Stomach smooth muscle (tissue), 2 donors: Measurements from ENCODE around the gene IL1RL2.
A peak's percentile ranks its signal among the peaks of the same experiment; 100 is the strongest.

Source experiments
- H3K27ac ChIP-seq: one replicate; pipeline ENCODE4 v1.7.0; 2013; ENCODE audit warnings: mild to moderate bottlenecking, low read length, inconsistent platforms
- H3K27me3 ChIP-seq, 2 donors: one replicate each; pipeline ENCODE4 v1.7.0; 2013; ENCODE audit warnings: low read length in 2 of 2; ENCODE audit not compliant: insufficient read depth in 2 of 2, control insufficient read depth in 1 of 2
- H3K36me3 ChIP-seq, 2 donors: one replicate each; pipeline ENCODE4 v1.7.0; 2013; ENCODE audit warnings: low read length in 2 of 2; ENCODE audit not compliant: control insufficient read depth in 2 of 2, insufficient read depth in 2 of 2
- H3K4me1 ChIP-seq: one replicate; pipeline ENCODE4 v1.7.0; 2013; ENCODE audit warnings: low read length; ENCODE audit not compliant: control insufficient read depth, insufficient read depth
- H3K4me3 ChIP-seq, 2 donors: one replicate each; pipeline ENCODE4 v1.7.0; 2013; ENCODE audit warnings: low read length in 2 of 2
- H3K9ac ChIP-seq, 2 donors: one replicate each; pipeline ENCODE4 v1.7.0; 2013; ENCODE audit warnings: low read length in 2 of 2, mild to moderate bottlenecking in 1 of 2
- H3K9me3 ChIP-seq, 2 donors: one replicate each; pipeline ENCODE4 v1.7.0; 2013; ENCODE audit warnings: low read length in 2 of 2; ENCODE audit not compliant: control insufficient read depth in 2 of 2
- donor health status: healthy.
- donor health status: Pancreatic carcinoma.

Gene IL1RL2

DNA sequence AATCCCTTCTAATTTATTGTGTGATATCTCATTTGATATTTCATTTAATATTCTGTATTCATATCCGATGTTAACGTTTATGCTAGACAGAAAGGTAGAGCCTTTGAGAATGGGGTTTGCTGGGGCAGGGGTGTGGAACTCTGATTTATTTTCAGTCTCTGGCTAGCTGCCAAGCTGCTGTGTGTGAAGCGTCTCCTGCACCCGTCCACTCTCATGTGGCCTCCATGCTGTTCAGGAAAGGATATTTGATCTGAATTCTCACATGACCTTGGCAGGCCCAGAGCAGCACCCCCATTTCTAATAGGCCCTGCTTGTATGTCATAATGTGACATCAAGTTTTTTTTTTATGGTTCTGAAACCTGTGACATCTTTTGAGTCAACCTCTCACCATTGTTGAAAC, 42.7 kb upstream of the IL1RL2 start:
- Histone ChIP-seq H3K4me1 (peaks cover 13% of the 10 kb centered on the region), H3K9ac (peak overlapping the region in 1 of 2 donors; percentile 78)

DNA sequence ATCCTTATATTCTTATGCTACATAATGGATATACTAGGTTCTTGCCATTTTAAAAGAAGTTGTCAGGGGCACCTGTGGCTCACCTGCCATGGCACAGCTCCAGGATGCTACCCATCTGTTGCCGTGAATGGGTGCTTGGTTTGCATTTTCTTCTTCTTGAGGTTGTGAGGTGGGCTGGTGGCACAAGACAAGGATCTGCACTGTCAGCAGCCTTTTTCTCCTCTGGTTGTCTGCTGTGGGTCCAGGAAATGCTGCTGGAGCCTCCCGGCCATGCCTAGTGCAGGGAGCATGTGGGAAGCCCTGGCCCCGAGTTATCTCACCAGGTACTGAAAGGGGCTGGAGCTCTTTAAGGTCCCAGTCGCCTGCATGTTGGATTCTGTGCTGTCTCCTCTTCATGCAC, 41.7 kb upstream of the IL1RL2 start:
- Histone ChIP-seq H3K9ac (no peak overlapping the region), H3K36me3 (no peaks in the 10 kb centered on the region), H3K9me3 (peaks cover 7 to 29% of the 10 kb centered on the region in 2 donors), H3K27me3 (no peaks in the 10 kb centered on the region), H3K27ac (no peak overlapping the region), H3K4me1 (peaks cover 13% of the 10 kb centered on the region), H3K4me3 (peak overlapping the region; percentile 0 to 29)

More for the DNA sequence above, 42.7 kb upstream of the IL1RL2 start:
- Histone ChIP-seq H3K27ac (no peak overlapping the region), H3K9me3 (peaks cover 7 to 29% of the 10 kb centered on the region in 2 donors), H3K36me3 (no peaks in the 10 kb centered on the region), H3K27me3 (no peaks in the 10 kb centered on the region), H3K4me3 (peak overlapping the region in 1 of 2 donors; percentile 81)

DNA sequence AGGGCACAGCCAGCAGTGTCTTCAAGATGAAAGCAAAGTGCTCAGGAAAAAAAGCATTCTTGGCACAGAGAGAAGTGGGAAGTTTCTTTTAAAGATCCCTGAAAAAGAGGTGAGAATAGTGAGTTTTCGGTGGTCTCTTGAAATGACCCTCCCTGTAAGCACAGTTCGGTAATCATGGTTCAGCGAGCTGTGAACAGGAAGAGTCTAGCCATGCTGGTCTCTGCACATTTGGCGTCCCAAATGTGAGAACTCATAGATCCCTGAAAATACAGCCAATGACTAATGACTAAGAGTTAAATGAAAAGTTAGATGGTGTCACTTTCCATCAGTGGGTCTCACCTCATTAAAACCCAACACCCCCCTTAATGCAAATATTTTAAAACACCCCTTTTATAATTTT, 40.9 kb upstream of the IL1RL2 start:
- no peak overlapping the region for H3K4me3 ChIP-seq
- H3K4me1 ChIP-seq = peaks cover 12% of the 10 kb centered on the region
- H3K9ac ChIP-seq = no peak overlapping the region
- no peaks in the 10 kb centered on the region for H3K27me3 ChIP-seq
- no peaks in the 10 kb centered on the region for H3K36me3 ChIP-seq
- peaks cover 7 to 29% of the 10 kb centered on the region in 2 donors for H3K9me3 ChIP-seq
- no peak overlapping the region for H3K27ac ChIP-seq

DNA sequence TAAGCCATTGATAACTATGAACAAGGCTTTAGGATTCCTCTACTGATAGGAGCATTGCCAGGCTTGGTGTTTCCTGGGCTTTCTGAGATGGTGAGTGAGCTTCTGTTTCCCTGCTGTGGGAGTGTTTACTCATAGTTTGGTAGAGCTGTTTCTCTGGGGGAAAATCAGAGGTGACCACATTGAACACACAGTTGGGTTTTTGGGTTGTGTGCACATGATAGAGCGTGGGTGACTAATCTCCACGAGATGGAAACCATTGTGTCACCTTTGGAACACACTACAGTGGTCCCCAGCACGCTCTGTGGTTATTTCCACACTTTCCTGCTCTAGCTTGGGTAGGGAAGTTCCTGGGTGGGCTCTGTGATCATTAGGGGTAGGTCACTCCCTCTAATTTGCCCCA, 38.9 kb upstream of the IL1RL2 start:
- Histone ChIP-seq H3K36me3 (no peaks in the 10 kb centered on the region), H3K9me3 (peaks cover 7 to 29% of the 10 kb centered on the region in 2 donors), H3K27ac (no peak overlapping the region), H3K27me3 (no peaks in the 10 kb centered on the region), H3K4me3 (no peak overlapping the region), H3K9ac (no peak overlapping the region), H3K4me1 (peaks cover 5% of the 10 kb centered on the region)

DNA sequence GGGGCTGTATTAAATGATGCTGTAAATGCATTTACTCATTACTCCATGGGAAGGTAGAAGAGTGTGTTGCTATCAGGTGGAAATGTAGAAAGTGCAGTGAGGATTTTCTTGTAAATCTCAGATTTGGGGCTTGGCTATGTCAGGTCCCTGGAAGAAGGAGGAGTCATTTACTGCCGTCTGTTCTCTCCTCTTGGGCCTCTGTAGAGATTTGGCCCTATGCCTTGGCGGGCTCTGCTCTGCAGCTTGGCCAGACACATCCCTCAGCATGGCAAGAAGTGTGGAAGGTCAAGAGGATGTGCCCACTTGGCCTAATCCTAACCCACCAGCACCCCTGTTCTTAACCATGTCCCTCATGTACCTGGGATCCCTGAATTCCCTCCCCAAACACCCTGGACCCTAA, 37.6 kb upstream of the IL1RL2 start:
- Histone ChIP-seq H3K9me3 (peaks cover 7 to 29% of the 10 kb centered on the region in 2 donors), H3K4me3 (no peak overlapping the region), H3K27ac (no peak overlapping the region), H3K36me3 (peaks cover under 1 to 2% of the 10 kb centered on the region in 2 donors), H3K27me3 (no peaks in the 10 kb centered on the region), H3K9ac (no peak overlapping the region), H3K4me1 (peaks cover 4% of the 10 kb centered on the region)

DNA sequence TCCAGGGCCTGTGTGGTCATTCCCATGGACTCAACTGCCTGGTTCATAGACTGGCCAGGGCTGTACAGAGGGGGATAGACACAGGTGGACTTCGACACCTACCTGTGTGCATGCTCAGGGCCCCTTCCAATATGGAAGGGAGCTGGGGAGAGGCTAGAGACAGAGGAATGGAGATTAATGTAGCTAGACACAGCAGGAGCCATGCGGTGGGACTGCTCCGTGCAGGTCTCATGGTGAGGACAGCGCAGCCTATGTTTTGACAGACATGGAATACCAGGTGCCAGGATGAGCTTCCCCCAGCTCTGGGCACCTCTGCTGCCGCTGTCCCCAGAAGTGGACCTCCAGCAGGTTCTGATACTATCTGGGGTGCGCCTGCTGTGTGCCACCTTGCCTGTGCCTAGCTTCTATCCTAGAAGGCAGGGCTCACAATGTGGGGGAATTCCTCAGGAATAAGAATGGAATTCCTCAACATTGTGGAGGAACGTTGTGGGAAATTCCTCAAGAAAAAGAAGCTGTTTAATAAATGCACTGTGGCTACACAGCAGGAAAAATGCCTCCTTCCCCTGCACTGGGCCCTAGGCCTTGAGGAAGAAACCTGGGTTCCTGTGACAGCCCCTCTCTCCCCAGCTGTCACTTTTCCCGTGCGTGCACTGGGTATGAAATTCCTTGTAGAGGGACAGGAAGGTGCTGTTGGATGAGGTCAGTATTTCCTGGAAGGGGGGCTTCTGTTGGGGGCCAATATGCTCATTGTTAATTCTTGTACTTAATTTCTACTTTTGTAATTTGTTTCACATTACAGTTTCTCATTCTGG, 37.0 kb upstream of the IL1RL2 start:
- no peak overlapping the region for H3K27ac ChIP-seq
- no peak overlapping the region for H3K4me3 ChIP-seq
- peaks cover 4% of the 10 kb centered on the region for H3K4me1 ChIP-seq
- H3K27me3 ChIP-seq = no peaks in the 10 kb centered on the region
- no peak overlapping the region for H3K9ac ChIP-seq
- H3K36me3 ChIP-seq = peaks cover 3% of the 10 kb centered on the region in 2 donors
- peaks cover 7 to 29% of the 10 kb centered on the region in 2 donors for H3K9me3 ChIP-seq

DNA sequence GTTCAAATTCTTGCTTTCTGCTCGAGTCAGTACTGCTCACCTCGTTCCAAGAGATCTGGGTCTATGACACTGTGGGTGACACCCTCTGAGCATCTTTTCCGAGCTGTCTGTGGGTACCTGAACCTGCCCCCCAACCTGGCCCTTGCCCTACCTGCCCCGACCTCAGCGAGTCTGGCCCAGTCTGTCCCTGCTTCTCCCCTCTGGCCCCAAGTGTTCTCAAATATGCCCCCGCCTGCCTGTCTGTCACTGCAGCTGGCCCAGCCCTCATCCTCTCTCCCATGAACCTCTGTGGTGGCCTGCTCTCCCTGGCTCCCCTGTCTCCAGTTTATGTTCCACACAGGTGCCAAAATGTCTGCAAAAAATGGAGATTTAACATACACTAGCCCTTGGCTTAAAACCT, 32.5 kb upstream of the IL1RL2 start:
- Histone ChIP-seq H3K9me3 (no peaks in the 10 kb centered on the region), H3K4me3 (no peak overlapping the region), H3K4me1 (peaks cover 11% of the 10 kb centered on the region), H3K36me3 (peaks cover 3 to 7% of the 10 kb centered on the region in 2 donors), H3K9ac (no peak overlapping the region), H3K27ac (no peak overlapping the region), H3K27me3 (no peaks in the 10 kb centered on the region)

DNA sequence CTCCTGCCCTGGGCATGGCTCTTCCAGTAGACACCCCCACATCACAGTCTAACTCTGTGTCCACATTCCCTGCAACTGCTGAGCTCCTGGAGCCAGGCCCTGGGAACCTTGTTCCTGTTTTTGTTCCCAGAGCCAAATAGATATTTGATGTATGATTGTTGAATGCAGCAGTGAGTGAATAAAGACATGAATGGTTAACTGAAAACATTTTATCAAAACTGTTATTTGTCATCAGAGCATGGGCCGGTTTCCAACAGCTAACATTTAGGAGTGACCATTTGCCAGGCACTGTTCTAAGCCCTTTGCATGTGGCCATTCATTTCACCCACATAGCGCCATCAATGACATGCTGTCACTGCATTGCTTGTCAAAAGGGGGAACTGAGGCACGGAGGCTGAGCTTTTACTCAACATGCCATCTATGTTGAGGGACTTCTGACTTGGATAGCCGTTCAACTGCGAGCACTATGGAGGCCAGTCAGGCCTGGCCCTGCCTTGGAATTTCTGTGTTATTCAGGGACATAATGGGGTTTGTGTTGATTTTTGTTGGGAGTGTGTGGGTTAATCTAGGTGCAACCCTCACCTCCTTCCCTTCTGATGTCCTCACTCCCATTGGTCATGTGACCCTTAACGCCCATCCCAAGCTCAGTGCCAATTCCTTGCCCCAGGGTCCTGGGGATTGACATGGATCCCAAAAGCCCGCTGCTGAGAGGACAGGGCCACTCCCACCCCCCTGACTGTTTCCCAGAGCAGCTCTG, 31.7 kb upstream of the IL1RL2 start:
- H3K27me3 ChIP-seq = no peaks in the 10 kb centered on the region
- peaks cover 11% of the 10 kb centered on the region for H3K4me1 ChIP-seq
- peaks cover 3 to 7% of the 10 kb centered on the region in 2 donors for H3K36me3 ChIP-seq
- H3K4me3 ChIP-seq = no peak overlapping the region
- no peaks in the 10 kb centered on the region for H3K9me3 ChIP-seq
- H3K9ac ChIP-seq = no peak overlapping the region
- no peak overlapping the region for H3K27ac ChIP-seq

DNA sequence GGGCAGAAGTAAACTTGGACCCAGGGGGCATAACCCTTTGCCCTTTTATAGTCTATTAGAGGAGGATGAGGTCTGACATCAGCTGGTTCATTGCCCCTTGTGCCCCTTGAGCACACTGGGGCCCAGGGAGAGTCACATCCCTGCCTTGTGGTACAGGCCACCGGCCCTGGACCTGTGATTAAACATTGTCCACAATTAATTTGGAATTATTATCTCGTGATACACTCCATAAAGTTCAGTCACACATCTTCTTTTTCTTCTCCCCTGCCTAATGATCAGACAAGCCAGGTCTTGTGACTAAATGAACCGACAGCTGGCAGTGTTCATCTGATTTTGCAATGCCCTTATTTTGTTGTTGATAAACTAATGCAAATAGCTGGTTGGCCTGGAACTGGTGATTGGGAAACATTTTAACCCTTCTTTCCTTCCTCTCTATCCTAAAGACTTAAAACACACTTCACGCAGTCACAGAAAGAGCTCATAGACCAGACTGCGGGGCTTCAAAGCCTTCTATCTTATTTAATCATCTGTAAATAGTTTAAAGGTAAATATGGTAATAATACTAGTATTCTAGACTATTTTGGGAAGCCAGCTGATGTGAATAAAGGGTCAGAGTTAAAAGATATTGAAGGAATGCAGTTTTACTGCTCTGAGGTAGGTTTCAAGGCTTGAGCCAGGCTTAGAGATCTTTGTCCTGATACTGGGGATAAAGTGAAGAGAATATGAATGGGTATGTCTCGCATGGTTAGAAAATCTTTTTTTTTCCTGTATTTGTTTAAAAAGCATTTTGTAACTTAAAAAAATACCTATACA, 30.9 kb upstream of the IL1RL2 start:
- H3K4me1 ChIP-seq = peaks cover 11% of the 10 kb centered on the region
- peaks cover 0 to 5% of the 10 kb centered on the region in 2 donors for H3K9me3 ChIP-seq
- no peak overlapping the region for H3K4me3 ChIP-seq
- H3K27me3 ChIP-seq = no peaks in the 10 kb centered on the region
- H3K36me3 ChIP-seq = peaks cover 3 to 7% of the 10 kb centered on the region in 2 donors
- H3K27ac ChIP-seq = no peak overlapping the region
- no peak overlapping the region for H3K9ac ChIP-seq

DNA sequence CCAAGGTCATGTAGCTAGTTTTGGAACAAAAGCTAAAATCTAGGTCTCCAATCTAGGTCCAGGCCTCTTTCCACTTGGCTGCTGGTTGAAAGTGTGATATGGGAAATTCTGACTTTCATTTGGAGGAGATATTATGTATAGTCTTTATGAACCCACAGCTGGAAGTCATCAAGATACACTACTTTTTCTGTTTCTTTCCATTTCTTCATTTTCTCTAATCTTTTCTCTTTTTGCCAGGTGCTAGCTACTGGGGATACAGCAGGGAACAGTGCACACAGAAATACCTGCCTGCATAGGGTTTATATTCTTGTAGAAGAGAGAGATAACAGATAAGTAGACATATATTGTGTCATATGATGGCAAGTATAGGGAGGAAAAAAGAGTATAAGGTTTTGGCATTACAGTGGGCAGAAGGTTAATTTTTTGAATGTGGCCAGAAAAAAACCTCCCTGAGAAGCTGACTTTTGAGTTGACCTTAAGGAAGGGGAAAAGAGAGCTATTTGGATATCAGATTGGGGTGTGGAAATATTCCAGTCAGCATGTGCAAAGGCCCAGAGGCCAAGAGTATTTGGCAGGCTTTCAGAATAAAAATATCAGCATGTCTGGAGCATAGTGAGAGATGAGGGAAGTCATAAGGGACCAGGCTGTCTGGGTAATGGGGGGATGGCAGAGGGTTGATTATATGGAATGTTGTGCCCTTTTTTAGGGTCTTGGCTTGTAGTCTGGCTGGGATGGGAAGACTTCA, 28.6 kb upstream of the IL1RL2 start:
- H3K9ac ChIP-seq = no peak overlapping the region

More for the DNA sequence above, 28.6 kb upstream of the IL1RL2 start:
- Histone ChIP-seq H3K36me3 (peaks cover 3 to 7% of the 10 kb centered on the region in 2 donors), H3K4me3 (no peak overlapping the region), H3K9me3 (peaks cover 0 to 5% of the 10 kb centered on the region in 2 donors), H3K4me1 (peaks cover 9% of the 10 kb centered on the region), H3K27me3 (no peaks in the 10 kb centered on the region), H3K27ac (no peak overlapping the region)
